ENCODE data around the gene TARP.
"Not testable (repeated sequence)": the region's sequence is repeated elsewhere in the genome, so short reads cannot be mapped to it uniquely, and the experiment has no call there.

DNA sequence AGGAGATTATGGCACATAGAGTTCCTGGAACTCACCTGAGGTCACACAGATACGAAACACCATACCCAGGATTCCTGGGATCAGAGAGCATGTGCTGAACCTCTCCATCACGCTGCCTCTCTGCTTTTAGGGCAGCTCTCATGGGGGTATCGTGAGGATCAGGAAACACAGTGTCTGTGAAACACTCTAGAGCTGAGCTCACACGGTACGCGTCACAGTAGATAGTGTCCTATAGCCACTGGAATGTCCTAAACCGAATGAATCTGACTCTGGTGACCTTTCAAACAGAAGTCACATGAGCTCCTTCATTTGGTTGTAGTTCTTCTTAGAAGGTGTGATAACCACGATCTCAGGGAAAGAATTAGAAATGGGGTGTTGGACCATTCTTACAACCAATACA, 14.3 kb downstream of the TARP start:
- TF ChIP-seq, protein P1, sequence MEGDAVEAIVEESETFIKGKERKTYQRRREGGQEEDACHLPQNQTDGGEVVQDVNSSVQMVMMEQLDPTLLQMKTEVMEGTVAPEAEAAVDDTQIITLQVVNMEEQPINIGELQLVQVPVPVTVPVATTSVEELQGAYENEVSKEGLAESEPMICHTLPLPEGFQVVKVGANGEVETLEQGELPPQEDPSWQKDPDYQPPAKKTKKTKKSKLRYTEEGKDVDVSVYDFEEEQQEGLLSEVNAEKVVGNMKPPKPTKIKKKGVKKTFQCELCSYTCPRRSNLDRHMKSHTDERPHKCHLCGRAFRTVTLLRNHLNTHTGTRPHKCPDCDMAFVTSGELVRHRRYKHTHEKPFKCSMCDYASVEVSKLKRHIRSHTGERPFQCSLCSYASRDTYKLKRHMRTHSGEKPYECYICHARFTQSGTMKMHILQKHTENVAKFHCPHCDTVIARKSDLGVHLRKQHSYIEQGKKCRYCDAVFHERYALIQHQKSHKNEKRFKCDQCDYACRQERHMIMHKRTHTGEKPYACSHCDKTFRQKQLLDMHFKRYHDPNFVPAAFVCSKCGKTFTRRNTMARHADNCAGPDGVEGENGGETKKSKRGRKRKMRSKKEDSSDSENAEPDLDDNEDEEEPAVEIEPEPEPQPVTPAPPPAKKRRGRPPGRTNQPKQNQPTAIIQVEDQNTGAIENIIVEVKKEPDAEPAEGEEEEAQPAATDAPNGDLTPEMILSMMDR (IDR thresholded peaks at IDR 0.05): not testable (repeated sequence)
- not testable (repeated sequence) for TF ChIP-seq POLR2A, EP300 (IDR thresholded peaks at IDR 0.05)

Data from tibial nerve (tissue), 4 donors.